OCI-LY1 (cell line): ENCODE data around the gene TMC5.

Experiments used
- H2AFZ ChIP-seq: fragments of 200-600 bp; sonication (generic), shearing (Covaris generic); 2 replicates; pipeline ENCODE4 v1.6.0; 2014; ENCODE audit warnings: antibody characterized with exemption, mild to moderate bottlenecking, low read length
- H3F3A ChIP-seq: fragments of 200-600 bp; sonication (generic), shearing (Covaris generic); 2 replicates; pipeline ENCODE4 v1.6.0; 2014; ENCODE audit warnings: mild to moderate bottlenecking, antibody characterized with exemption, low read length, moderate library complexity; ENCODE audit not compliant: insufficient read depth
- H3K27ac ChIP-seq: fragments of 200-600 bp; sonication (generic); 2 replicates; pipeline ENCODE4 v1.5.1; 2014; ENCODE audit warnings: low read length, mixed run types, mild to moderate bottlenecking, low read depth; ENCODE audit not compliant: poor library complexity, severe bottlenecking
- H3K27me3 ChIP-seq: fragments of 200-600 bp; sonication (generic); 2 replicates; pipeline ENCODE4 v1.6.0; 2014; ENCODE audit warnings: antibody characterized with exemption, mild to moderate bottlenecking, low read length, moderate library complexity; ENCODE audit not compliant: insufficient read depth
- H3K36me3 ChIP-seq: fragments of 200-600 bp; sonication (generic); 2 replicates; pipeline ENCODE4 v1.6.1; 2014; ENCODE audit warnings: mild to moderate bottlenecking, antibody characterized with exemption, low read length, moderate library complexity, mixed read lengths; ENCODE audit not compliant: insufficient read depth
- H3K4me1 ChIP-seq: fragments of 200-600 bp; sonication (generic); 2 replicates; pipeline ENCODE4 v1.5.1; 2014; ENCODE audit warnings: mild to moderate bottlenecking, low read length, moderate library complexity; ENCODE audit not compliant: insufficient read depth, severe bottlenecking
- H3K4me2 ChIP-seq: fragments of 200-600 bp; sonication (generic), shearing (Covaris generic); 2 replicates; pipeline ENCODE4 v1.6.1; 2014; ENCODE audit warnings: low read length
- H3K4me3 ChIP-seq: fragments of 200-600 bp; sonication (generic); 2 replicates; pipeline ENCODE4 v1.5.1; 2014; ENCODE audit warnings: low read length, low read depth, mild to moderate bottlenecking, mixed read lengths; ENCODE audit not compliant: poor library complexity, severe bottlenecking
- H3K79me2 ChIP-seq: fragments of 200-600 bp; shearing (Covaris generic); 2 replicates; pipeline ENCODE4 v1.6.1; 2016; ENCODE audit warnings: mixed run types, low read length, mixed read lengths; ENCODE audit not compliant: insufficient read depth
- H3K9ac ChIP-seq: fragments of 200-600 bp; sonication (generic), shearing (Covaris generic); 2 replicates; pipeline ENCODE4 v1.6.1; 2014; ENCODE audit warnings: mild to moderate bottlenecking, low read length, mixed read lengths
- H3K9me2 ChIP-seq: fragments of 200-600 bp; sonication (generic), shearing (Covaris generic); 2 replicates; pipeline ENCODE4 v1.6.1; 2014; ENCODE audit warnings: low read depth, mild to moderate bottlenecking, low read length, mixed read lengths
- H3K9me3 ChIP-seq: fragments of 200-600 bp; shearing (Covaris generic); 2 replicates; pipeline ENCODE4 v1.6.1; 2014; ENCODE audit warnings: low read length, mixed read lengths
- H4K20me1 ChIP-seq: fragments of 200-600 bp; sonication (generic), shearing (Covaris generic); 2 replicates; pipeline ENCODE4 v1.6.0; 2016; ENCODE audit warnings: mild to moderate bottlenecking, low read length; ENCODE audit not compliant: insufficient read depth
- EZH2 ChIP-seq: fragments of 200-600 bp; sonication (generic), shearing (Covaris generic); IDR thresholded peaks from 2 replicates; pipeline ENCODE4 v1.8.0; 2017; ENCODE audit warnings: borderline replicate concordance, mixed run types, mild to moderate bottlenecking, antibody characterized with exemption, low read length, moderate library complexity, mixed read lengths
- TF ChIP-seq, protein P1 (sequence below): fragments of 200-600 bp; sonication (generic), shearing (Covaris generic); IDR thresholded peaks from 2 replicates; pipeline ENCODE4 v1.5.1; 2017; ENCODE audit warnings: mild to moderate bottlenecking, antibody characterized with exemption, low read length, moderate library complexity, mixed read lengths

The TMC5 gene

DNA sequence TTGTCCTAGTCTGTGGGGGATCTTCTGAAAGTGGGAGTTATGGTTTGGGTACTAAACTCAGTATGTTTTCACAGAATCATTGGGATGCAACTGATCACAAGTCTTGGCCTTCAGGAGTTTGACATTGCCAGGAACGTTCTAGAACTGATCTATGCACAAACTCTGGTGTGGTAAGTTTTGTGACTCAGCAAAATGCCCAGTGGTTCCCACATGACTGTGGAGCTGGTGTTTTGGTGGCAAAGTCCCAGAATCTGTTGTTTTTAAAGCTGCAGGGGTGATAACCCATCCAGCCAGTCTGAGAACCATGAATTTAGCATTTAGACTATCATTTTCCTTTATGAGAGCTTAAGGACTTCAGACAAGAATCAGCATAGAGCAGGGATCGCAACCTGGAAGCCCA lies 63.6 kb downstream of the TMC5 start:
- Histone ChIP-seq H3K9me3 (no peaks in the 10 kb centered on the region), H3K27me3 (no peaks in the 10 kb centered on the region), H3K9ac (no peak overlapping the region), H3K79me2 (no peaks in the 10 kb centered on the region), H3K4me1 (no peaks in the 10 kb centered on the region), H3K27ac (no peak overlapping the region), H2AFZ (no peak overlapping the region), H3K4me3 (no peak overlapping the region), H3K9me2 (no peaks in the 10 kb centered on the region), H3F3A (no peaks in the 10 kb centered on the region), H4K20me1 (no peaks in the 10 kb centered on the region), H3K36me3 (no peaks in the 10 kb centered on the region), H3K4me2 (no peak overlapping the region)
- TF ChIP-seq, protein P1, sequence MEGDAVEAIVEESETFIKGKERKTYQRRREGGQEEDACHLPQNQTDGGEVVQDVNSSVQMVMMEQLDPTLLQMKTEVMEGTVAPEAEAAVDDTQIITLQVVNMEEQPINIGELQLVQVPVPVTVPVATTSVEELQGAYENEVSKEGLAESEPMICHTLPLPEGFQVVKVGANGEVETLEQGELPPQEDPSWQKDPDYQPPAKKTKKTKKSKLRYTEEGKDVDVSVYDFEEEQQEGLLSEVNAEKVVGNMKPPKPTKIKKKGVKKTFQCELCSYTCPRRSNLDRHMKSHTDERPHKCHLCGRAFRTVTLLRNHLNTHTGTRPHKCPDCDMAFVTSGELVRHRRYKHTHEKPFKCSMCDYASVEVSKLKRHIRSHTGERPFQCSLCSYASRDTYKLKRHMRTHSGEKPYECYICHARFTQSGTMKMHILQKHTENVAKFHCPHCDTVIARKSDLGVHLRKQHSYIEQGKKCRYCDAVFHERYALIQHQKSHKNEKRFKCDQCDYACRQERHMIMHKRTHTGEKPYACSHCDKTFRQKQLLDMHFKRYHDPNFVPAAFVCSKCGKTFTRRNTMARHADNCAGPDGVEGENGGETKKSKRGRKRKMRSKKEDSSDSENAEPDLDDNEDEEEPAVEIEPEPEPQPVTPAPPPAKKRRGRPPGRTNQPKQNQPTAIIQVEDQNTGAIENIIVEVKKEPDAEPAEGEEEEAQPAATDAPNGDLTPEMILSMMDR, result no peak
- TF ChIP-seq EZH2, result no peak

DNA sequence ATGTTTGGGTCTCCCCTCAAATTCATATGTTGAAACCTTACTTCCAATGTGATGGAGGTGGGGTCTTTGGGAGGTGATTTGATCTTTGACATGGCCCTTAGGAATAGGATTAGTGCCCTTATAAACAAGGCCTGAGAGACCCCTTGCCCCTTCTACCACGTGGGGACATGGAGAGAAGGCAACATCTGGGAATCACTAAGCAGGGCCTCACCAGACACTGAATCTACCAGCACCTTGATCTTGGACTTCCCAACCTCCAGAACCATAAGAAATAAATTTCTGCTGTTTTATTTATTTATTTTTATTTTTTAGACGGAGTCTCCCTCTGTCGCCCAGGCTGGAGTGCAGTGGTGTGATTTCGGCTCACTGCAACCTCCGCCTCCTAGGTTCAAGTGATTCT lies 64.1 kb downstream of the TMC5 start:
- H3K9me2 ChIP-seq, result no peaks in the 10 kb centered on the region
- H3K79me2 ChIP-seq, result no peaks in the 10 kb centered on the region
- H4K20me1 ChIP-seq, result no peaks in the 10 kb centered on the region
- H3K9ac ChIP-seq, result no peak overlapping the region
- H3F3A ChIP-seq, result no peaks in the 10 kb centered on the region
- H3K27me3 ChIP-seq, result no peaks in the 10 kb centered on the region
- no peak overlapping the region for H3K27ac ChIP-seq
- no peak overlapping the region for H2AFZ ChIP-seq
- no peaks in the 10 kb centered on the region for H3K9me3 ChIP-seq
- H3K4me3 ChIP-seq, result no peak overlapping the region
- H3K4me1 ChIP-seq, result no peaks in the 10 kb centered on the region
- no peak overlapping the region for H3K4me2 ChIP-seq
- TF ChIP-seq EZH2, result no peak
- TF ChIP-seq, protein P1, result no peak
- no peaks in the 10 kb centered on the region for H3K36me3 ChIP-seq

DNA sequence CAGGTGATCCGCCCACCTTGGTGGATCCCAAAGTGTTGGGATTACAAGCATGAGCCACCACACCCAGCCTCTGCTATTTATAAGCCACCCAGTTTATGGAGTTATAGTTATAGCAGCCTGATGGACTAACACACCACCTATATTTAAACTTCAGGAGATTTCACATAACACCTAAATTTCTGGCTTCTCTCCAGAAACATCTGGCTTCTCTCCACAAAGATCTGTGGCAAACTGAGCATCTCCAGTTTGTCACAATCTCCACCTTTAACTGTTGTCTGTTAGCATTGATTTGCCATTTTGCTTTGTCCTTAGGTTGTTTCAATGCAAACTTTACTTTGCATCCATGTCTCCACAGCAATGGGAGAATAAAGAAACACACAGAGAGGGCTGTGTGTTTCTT lies 64.6 kb downstream of the TMC5 start:
- H3K27me3 ChIP-seq, result no peaks in the 10 kb centered on the region
- no peaks in the 10 kb centered on the region for H3K9me2 ChIP-seq
- no peak overlapping the region for H3K4me3 ChIP-seq
- no peaks in the 10 kb centered on the region for H3K9me3 ChIP-seq
- no peak overlapping the region for H3K4me2 ChIP-seq
- no peaks in the 10 kb centered on the region for H3F3A ChIP-seq
- H3K27ac ChIP-seq, result no peak overlapping the region
- H4K20me1 ChIP-seq, result no peaks in the 10 kb centered on the region
- no peaks in the 10 kb centered on the region for H3K79me2 ChIP-seq
- H2AFZ ChIP-seq, result no peak overlapping the region
- H3K9ac ChIP-seq, result no peak overlapping the region
- no peaks in the 10 kb centered on the region for H3K4me1 ChIP-seq
- H3K36me3 ChIP-seq, result no peaks in the 10 kb centered on the region
- TF ChIP-seq EZH2, result no peak
- TF ChIP-seq, protein P1, result no peak
